HG03378 (cell line): ENCODE results near the gene ZSCAN23.
"Not testable (repeated sequence)": the region's sequence is repeated elsewhere in the genome, so short reads cannot be mapped to it uniquely, and the experiment has no call there.

Experiments
- ATAC-seq: cut with Tn5 transposase; IDR thresholded peaks from one replicate; pipeline ENCODE4 v1.9.1; 2021; ENCODE audit warnings: mild to moderate bottlenecking, moderate library complexity; ENCODE audit not compliant: unreplicated experiment

ZSCAN23 gene

DNA sequence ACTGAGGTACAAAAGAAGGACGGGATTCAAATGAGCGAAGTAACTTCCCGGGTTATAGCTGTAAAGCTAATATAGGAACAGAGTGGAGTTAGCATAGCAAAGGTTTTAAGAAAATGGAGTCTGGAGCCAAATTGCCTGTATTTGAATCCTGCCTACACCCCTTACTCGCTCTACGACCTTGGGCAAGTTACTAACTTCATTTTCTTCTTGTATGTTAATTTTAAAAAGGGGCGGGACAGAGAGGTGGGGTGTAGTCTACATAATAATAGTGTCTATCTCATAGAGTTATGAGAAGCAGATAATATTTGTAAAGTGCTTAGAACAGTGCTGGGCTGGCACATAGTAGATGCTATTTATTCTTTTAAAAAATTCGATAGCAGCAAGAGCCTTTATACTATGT lies 705 bp downstream of the ZSCAN23 start:
- no peak for ATAC-seq

DNA sequence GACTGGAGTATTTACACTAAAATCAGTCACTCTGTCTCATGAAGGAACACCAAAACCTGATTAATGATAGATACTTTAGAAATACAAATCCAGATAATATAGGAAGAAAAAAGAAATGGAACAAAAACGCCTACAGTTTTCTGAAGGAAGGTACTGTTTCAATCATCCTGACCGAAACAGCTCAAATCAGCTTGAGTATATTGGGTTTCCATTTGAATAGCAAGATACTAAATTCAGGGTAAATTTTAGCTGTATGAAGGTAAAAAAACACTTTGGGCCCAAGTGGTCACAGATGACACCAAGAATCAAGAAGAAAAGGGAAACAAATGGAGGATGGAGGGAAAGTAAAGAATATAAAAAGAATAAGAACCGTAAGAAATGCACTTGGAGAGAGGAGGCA lies 6.9 kb downstream of the ZSCAN23 start:
- no peak for ATAC-seq

DNA sequence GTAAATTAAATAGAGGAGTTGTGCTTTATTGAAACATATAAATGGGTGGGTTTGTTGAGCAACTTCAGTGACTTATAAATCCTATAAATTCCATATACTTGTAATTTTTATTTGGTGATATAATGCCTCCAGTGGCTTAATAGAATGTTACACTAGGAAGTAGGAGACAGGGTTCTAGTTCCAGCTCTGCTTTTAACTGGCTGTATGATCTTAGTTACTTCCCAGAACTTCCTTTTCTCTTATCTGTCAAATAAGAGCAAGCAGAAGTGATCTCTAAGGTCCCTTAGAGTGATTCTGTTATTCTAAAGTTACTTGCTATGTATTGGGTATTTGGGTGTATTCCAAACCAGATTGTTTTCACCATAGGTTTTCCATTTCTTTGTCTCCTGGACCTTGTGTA lies 10.2 kb downstream of the ZSCAN23 start:
- ATAC-seq = no peak

DNA sequence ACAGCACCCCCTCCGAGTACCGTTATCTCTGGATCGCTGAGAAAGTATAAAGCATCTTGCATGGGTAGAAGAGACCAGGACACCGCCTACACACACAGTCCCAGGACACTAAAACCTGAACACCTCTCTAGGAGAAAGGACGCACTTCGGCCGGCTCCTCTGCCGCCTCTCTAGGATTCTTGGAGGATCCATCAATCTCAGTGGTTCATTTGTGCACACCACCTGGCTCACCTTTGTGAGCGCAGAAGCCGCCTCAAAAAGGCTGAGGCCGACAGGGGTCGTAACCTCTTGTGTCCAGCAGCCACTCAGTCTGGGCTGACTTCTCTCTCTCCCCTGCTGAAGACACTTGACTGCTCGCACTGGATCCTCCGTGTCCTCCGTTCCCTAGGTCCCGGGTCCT lies 13.5 kb downstream of the ZSCAN23 start:
- ATAC-seq = no peak

DNA sequence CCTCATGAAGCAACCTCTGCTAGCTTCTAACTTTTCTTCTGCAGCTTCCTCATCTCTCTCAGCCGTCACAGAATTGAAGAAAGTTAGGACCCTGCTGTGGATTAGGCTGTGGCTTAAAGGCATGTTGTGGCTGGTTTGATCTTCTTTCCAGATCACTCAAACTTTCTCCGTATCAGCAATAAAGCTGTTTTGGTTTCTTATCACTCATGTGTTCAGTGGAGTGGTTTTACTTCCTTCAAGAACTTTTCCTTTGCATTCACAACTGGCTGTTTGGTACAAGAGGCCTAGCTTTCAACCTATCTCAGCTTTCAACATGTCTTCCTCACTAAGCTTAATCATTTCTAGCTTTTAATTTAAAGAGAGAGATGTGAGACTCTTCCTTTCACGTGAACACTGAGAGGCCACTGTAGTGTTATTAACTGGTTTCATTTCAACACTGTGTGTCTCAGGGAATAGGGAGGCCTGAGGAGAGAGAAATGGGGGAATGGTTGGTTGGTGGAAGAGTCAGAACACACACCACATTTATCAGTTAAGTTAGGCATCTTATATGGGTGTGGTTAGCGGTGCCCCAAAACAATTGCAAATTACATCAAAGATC lies 17.2 kb downstream of the ZSCAN23 start:
- ATAC-seq = no peak

DNA sequence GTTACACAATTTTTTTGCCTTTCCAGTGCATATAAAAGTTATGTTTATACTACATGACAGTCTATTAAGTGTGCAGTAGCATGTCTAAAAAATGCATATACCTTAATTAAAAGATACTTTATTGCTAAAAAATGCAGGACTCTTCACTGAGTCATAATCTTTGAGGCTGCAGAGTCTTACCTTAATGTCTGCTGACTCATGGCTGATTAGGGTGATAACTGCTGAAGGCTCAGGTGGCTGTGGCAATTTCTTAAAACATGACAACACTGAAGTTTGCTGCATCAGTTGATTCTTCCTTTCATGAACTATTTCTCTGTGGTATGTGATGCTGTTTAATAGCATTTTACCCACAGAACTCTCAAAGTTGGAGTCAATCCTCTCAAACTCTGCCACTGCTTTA lies 19.1 kb downstream of the ZSCAN23 start:
- ATAC-seq = no peak

DNA sequence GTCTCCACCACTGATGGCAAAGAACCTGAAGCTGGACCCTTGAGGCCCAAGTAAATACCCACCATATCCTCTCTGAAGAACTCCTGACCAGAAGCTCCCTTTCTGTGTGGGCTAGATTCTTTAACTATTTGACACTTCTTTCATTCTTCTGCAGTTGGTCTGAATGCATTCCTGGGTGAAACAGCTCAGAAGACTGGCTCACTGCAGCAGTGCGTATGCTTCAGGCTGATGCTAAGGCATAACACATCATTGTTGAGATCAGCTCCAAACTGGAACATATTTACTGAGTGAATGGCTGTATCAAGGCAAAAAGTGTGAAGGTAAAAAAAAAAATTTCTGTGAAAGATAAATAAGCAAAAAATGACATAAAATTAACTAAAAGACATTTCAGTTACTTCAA lies 19.7 kb downstream of the ZSCAN23 start:
- no peak for ATAC-seq

DNA sequence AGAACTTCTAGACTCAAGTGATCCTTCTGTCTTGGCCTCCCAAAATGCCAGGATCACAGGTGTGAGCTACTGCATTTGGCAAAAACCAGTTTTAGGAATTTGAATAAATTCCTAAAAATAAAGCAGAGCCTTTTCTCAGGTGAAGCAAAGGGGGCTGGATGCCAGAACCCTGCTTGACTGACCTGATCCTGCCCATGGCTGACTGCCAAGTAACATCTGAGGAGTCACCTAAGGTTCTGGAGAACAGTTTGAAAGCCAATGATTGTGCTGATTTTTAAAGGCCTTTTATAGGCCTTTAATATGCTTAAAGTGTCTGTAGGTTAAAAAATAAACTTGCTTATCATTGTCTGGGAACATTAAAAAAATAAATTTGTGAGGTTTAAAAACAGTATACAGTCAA lies 29.6 kb downstream of the ZSCAN23 start:
- ATAC-seq = no peak

DNA sequence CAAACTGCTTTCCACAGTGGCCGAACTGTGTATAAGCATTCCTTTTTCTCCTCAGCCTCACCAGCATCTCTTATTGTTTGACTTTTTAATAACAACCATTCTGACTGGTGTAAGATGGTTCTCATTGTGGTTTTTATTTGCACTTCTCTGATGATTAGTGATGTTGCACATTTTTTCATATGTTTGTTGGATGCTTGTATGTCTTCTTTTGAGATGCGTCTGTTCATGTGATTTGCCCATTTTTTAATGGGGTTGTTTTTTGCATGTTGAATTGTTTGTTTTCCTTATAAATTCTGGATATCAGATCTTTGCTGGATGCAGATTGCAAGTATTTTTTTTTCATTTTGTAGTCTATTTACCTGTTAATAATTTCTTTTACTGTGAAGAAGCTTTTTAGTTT lies 32.5 kb downstream of the ZSCAN23 start:
- ATAC-seq = no peak

DNA sequence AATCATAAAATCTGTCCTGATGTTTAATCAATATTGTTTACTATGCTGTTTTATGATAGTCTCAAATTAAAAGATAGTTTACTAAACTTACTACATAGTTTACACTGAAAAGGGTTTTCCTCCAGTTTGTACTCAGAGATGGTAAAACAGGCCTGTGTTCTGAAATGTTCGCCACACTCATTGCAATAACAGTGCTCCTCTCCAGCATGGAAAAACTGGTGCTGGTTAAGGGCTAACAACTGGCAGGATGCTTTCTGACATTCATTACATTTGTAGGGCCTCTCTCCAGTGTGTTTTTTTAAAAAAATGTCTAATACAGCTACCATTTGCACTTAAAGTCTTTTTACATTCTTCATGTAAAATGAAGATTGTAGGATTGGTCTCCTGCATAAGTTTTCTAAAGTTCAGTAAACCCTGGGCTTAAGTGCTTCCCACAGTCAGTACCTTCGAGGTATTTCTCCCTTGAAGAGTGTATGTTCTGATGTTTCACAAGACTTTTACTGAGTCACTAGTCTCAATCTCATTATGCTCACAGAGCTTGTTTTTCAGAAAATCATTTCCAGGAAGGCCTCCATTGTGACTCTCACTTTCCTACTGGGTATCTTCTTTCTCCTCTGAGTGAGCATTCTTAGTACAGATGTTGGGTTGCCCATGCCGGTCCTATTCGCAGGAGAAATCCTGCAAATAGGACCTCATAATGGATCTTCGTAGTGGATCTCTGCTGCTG lies 35.1 kb downstream of the ZSCAN23 start:
- ATAC-seq = no peak

DNA sequence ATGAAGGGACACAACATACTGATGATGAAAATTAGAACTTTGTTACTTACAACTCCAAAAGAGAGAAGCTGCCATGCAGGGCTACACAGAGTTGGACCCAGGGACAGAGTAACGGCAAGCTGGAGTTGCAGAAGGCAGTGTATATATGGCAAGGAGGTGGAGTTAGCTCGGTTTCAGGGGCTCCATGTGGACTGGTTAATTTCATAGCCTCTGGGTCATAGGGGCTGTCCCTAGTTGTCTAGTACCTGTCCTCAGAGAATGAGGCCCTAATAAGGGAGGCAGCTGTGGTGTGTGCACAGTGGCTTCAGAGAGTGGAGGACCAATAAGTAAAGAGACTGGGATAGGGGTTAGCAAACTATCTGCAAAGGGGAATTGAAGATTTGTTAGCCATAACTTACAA lies 35.9 kb downstream of the ZSCAN23 start:
- ATAC-seq = no peak

DNA sequence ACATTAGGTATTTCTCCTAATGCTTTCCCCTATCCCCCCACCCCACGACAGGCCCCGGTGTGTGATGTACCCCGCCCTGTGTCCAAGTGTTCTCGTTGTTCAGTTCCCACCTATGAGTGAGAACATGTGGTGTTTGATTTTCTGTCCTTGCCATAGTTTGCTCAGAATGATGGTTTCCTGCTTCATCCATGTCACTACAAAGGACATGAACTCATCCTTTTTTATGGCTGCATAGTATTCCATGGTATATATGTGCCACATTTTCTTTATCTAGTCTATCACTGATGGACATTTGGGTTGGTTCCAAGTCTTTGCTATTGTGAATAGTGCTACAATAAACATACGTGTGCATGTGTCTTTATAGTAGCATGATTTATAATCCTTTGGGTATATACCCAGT lies 39.4 kb downstream of the ZSCAN23 start:
- ATAC-seq = not testable (repeated sequence)

DNA sequence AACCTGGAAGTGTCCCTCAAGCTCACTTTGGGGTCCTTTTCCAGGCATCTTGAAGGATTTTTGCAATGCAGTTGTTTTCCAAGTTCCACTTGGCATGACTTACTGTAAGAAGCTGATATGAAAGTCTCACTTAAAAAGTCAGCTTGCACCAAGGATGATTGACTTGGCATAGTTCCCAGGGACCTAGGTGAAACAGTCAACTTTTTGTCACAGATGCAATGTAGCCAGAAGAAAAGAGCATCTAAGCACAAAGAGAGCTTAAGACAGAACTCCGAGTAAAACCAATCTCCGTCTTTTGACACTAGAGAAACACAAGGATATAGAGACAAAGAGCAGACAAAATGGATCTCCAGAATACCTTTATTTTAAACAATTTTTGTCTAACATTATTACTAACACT lies 41.1 kb downstream of the ZSCAN23 start:
- ATAC-seq = no peak

DNA sequence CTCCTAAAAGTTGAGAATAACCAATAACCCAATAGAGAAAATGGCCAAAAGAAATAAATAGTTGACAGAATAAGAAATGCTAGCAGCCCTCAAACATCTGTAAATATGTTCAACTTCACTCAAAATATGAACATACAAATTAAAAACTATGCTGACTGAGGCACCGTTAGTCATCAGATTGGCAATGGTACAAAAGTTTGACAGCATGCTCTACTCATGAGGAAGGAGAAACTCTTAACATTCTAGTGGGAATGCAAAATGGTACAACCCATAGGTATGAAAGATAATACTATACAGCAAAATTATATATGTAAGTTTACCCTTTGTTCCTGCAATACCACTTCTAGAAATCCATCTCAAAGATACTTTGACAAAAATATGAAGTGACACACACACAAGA lies 42.1 kb downstream of the ZSCAN23 start:
- ATAC-seq = no peak

DNA sequence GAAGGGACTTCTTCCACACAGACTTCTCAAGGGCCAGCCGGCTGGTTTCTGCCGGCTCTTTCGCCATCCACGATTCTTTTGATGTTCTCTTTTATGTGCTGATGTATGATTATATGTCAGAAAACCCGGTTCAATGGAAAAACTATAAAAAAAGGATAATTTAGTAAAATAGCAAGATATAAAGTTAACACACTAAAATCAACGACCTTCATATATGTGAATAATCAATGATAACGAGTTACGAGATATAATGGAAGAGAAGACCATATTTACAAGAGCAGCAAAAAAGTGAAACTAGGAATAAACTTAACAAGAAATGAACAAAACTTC lies 43.2 kb downstream of the ZSCAN23 start:
- no peak for ATAC-seq

DNA sequence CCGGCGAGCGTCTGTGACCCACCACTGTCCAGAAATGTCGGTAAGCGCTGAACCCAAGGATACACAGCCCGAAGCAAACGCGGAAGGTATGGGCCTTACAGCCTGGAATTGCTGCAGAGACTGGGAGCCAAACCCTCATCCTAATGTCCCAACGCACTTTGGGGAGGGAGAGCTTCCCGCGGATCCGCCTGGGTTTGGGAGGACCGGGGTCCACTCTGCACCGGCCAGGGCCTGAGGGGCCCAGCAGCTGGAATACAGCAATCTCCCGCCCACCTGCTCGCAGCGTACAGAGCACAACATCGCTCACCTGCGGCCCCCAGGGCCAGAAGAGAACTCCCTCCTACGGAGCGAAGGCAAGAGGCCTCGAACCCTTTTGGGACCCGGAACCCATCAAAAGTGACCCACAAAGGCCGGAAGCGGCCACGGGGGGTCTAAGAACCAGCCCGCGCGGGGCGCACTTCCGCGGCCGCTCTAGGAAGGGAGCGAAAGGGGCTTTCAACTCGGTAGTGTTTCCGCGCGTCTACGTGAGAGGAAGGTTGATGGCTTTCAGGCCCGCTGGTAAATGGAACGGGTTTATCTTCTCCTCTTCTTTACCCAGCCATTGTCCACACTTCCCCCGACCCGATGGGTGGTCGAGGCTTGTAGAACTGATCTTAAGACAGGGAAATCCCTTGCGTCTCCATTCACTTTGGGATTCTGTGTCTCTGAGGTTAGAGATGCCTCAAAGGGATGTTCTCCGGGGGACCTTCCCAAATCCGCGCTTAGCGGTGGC lies 43.8 kb downstream of the ZSCAN23 start, which contains the start of gene ZSCAN12:
TSS of gene ZSCAN12 (minus strand) at position 398 of the 772 bp plus-strand sequence. CDS start 1,342 bp downstream, outside the sequence.
- ATAC-seq = peak; percentile 70

DNA sequence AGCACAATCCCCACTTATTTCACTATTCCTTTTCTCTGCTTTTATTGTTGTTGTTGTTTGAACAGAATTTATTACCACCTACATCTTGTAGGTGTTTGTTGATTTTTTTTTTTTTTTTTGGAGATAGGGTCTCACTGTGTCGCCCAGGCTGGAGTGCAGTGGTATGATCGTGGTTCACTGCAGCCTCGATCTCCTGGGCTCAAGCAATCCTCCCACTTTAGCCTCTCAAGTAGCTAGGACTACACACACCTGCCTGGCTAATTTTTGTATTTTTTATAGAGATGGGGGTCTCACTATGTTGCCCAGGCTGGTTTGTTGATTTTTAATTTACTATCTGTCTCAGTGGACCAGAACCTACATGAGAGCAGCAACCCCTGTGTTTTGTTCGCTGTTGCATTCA lies 47.4 kb downstream of the ZSCAN23 start:
- no peak for ATAC-seq

DNA sequence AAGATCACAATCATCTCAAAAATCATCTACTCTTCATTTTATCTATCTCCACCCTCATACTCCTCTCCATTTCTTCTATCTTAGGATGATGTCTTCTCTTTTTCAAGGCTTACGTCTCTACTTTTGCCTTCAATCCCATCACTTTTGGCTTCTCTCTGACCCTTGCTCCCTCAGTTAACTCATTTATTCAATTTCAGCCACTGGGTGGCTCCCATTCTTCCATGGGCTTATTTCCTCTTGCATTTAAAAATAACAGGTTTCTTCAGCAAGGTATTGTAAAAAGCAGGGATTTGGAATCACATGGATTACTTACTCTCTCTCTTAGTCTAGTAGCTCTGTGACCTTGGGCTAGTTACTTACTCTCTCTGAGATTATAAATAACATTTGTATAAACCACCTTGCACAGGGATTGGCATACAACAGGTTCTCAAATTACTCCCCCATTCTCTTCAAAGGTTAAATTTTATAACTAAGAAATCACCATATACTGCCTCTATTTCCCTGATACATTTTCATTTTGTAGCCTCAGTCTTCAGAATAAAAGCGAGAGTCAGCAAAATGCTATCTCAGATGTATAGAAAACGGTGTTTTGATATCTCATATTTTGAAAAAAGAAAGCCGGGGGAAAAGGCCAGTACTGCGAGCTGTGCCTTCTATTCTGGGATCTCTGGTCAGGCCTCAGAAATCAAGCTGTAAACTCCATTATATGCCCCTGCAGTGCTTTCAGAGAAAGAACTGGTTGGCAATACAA lies 49.2 kb downstream of the ZSCAN23 start:
- ATAC-seq = no peak

DNA sequence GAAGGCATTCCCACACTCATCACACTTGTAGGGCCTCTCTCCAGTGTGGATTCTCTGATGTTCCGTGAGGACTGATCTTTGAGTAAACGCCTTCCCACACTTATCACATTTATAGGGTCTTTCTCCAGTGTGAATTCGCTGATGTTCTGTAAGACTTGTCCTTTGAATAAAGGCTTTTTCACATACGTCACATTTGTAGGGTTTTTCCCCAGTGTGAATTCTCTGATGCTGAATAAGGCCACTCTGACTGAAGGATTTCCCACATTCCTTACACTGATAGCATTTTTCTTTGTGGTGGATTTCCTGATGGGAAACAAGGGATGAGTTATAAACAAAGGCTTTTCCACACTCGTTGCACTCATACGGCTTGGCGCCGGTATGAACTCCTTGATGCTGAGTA lies 52.6 kb downstream of the ZSCAN23 start:
- ATAC-seq = no peak

DNA sequence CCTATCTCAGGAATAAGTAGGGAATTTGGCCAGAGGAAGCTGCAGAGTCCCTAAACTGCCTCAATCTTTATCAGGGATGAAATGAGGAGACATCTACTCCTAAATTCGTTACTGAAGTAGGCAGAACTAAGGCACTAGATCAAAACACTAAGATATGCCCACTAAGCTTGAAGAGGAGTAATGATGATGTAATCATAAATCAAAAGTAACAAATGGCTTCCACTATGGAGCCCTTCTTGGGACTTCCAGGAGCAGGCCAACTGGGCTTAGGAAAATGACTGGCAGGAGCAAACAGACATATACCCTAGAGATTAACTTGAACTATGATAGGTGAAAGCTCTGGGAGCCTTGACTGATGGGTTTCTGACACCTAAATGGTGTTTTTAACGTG lies 59.2 kb downstream of the ZSCAN23 start:
- ATAC-seq = no peak
